Parathyroid adenoma (tissue), 2 donors: Measurements from ENCODE around the gene LRRC4C.

Experiments used
- H2AFZ ChIP-seq: fragments of 300-600 bp; sonication (generic); one replicate; pipeline ENCODE4 v1.7.0; 2017; ENCODE audit warnings: antibody characterized with exemption, mild to moderate bottlenecking
- H3K27ac ChIP-seq: fragments of 300-600 bp; sonication (generic); one replicate; pipeline ENCODE4 v1.7.0; 2017
- H3K27me3 ChIP-seq: fragments of 300-600 bp; sonication (generic); one replicate; pipeline ENCODE4 v1.7.0; 2017; ENCODE audit warnings: low read length; ENCODE audit not compliant: control insufficient read depth, insufficient read depth
- H3K36me3 ChIP-seq: fragments of 300-600 bp; sonication (generic); one replicate; pipeline ENCODE4 v1.7.0; 2017; ENCODE audit warnings: low read length; ENCODE audit not compliant: control insufficient read depth, insufficient read depth
- H3K4me1 ChIP-seq: fragments of 300-600 bp; sonication (generic); one replicate; pipeline ENCODE4 v1.7.0; 2017; ENCODE audit warnings: control low read depth
- H3K4me2 ChIP-seq: fragments of 300-600 bp; sonication (generic); one replicate; pipeline ENCODE4 v1.7.0; 2017; ENCODE audit warnings: low read length
- H3K4me3 ChIP-seq: fragments of 300-600 bp; sonication (generic); one replicate; pipeline ENCODE4 v1.7.0; 2017; ENCODE audit warnings: low read depth, low read length
- H3K79me2 ChIP-seq: fragments of 300-600 bp; sonication (generic); one replicate; pipeline ENCODE4 v1.7.0; 2017; ENCODE audit warnings: control low read depth
- H3K9ac ChIP-seq: fragments of 300-600 bp; sonication (generic); one replicate; pipeline ENCODE4 v1.7.0; 2017; ENCODE audit warnings: mild to moderate bottlenecking
- H3K9me3 ChIP-seq: fragments of 300-600 bp; sonication (generic); one replicate; pipeline ENCODE4 v1.7.0; 2017; ENCODE audit warnings: low read length; ENCODE audit not compliant: control insufficient read depth
- CTCF ChIP-seq: fragments of 300-600 bp; sonication (generic); IDR thresholded peaks from one replicate; pipeline ENCODE4 v1.7.0; 2017; ENCODE audit warnings: antibody characterized with exemption, mild to moderate bottlenecking
- donor health status: primary hyperparathyroidism.

Gene LRRC4C

GRCh38 chr11:40686765-40687164 is 772.7 kb downstream of the LRRC4C start:
- Histone ChIP-seq H3K4me1 (no peaks in the 10 kb centered on the region), H3K4me3 (no peak overlapping the region), H3K4me2 (no peak overlapping the region), H3K79me2 (no peaks in the 10 kb centered on the region), H3K27me3 (no peaks in the 10 kb centered on the region), H3K36me3 (no peaks in the 10 kb centered on the region), H3K9me3 (no peaks in the 10 kb centered on the region), H3K9ac (no peak overlapping the region), H2AFZ (no peak overlapping the region), H3K27ac (no peak overlapping the region)
- no peak for TF ChIP-seq CTCF

DNA sequence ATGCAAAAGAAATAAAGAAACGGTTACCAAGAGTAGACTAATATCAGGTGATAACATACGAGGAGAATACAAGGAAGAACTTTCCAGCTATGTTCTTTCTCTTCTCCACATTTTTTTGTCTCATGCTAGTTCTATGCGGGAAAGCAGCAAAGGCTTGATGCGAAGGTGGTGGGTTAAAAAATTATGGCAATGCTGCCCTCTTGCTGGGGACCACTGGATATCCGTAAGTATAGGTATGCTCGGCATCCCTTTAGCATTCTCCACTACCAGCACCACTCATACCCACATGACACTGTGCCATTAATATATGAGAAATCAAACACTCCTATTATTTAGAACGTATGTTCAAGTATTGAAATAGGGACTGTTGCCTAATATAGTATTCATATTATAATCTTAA is 776.4 kb downstream of the LRRC4C start:
- no peaks in the 10 kb centered on the region for H3K27me3 ChIP-seq
- no peaks in the 10 kb centered on the region for H3K9me3 ChIP-seq
- H3K4me3 ChIP-seq = no peak overlapping the region
- no peak for TF ChIP-seq CTCF
- H3K27ac ChIP-seq = no peak overlapping the region
- H3K9ac ChIP-seq = no peak overlapping the region
- H3K36me3 ChIP-seq = no peaks in the 10 kb centered on the region
- H3K4me1 ChIP-seq = no peaks in the 10 kb centered on the region
- H2AFZ ChIP-seq = no peak overlapping the region
- no peaks in the 10 kb centered on the region for H3K79me2 ChIP-seq
- no peak overlapping the region for H3K4me2 ChIP-seq

GRCh38 chr11:40679276-40679675 is 780.2 kb downstream of the LRRC4C start:
- H3K27ac ChIP-seq = no peak overlapping the region
- H3K36me3 ChIP-seq = no peaks in the 10 kb centered on the region
- H3K9ac ChIP-seq = no peak overlapping the region
- no peak overlapping the region for H2AFZ ChIP-seq
- H3K4me1 ChIP-seq = no peaks in the 10 kb centered on the region
- H3K4me2 ChIP-seq = no peak overlapping the region
- H3K79me2 ChIP-seq = no peaks in the 10 kb centered on the region
- H3K27me3 ChIP-seq = no peaks in the 10 kb centered on the region
- no peaks in the 10 kb centered on the region for H3K9me3 ChIP-seq
- TF ChIP-seq CTCF = no peak
- no peak overlapping the region for H3K4me3 ChIP-seq

- Histone ChIP-seq H3K79me2 (no peaks in the 10 kb centered on the region), H3K4me3 (no peak overlapping the region), H3K4me1 (no peaks in the 10 kb centered on the region), H3K9me3 (no peaks in the 10 kb centered on the region), H3K4me2 (no peak overlapping the region), H3K27ac (no peak overlapping the region), H3K36me3 (no peaks in the 10 kb centered on the region), H3K27me3 (no peaks in the 10 kb centered on the region), H2AFZ (no peak overlapping the region), H3K9ac (no peak overlapping the region)
- TF ChIP-seq CTCF = no peak
Measured at GRCh38 chr11:40647295-40647694, 812.2 kb downstream of the LRRC4C start.

DNA sequence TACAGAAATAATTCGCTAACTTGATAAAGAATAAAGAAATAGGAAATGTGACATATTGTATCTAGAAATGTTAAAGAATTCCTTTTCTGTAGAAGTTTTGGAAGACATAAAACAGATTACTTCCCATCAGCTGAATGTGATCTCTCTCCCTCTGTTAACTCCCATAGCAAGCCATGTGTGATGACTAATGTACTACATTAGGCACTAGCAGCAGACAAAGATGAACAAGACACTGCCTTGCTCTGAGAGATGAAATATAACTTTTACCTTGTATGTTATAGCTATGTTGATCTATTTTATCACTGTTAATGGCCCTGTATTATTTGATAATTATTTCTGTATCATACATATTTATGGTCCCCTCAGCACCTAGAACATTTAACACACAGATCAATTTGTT is 817.2 kb downstream of the LRRC4C start:
- Histone ChIP-seq H3K4me2 (no peak overlapping the region), H3K36me3 (no peaks in the 10 kb centered on the region), H3K9me3 (no peaks in the 10 kb centered on the region), H2AFZ (no peak overlapping the region), H3K27ac (no peak overlapping the region), H3K4me1 (no peaks in the 10 kb centered on the region), H3K27me3 (no peaks in the 10 kb centered on the region), H3K4me3 (no peak overlapping the region), H3K9ac (no peak overlapping the region), H3K79me2 (no peaks in the 10 kb centered on the region)
- no peak for TF ChIP-seq CTCF
